Measurements from ENCODE around the gene BTBD3.

BTBD3 gene

GRCh38 chr20:11917663-11918062, at the start of gene BTBD3:
TSS of gene BTBD3 (plus strand) at chr20:11917893. CDS start at chr20:11918276, 383 bp downstream.
- DNase-seq (ENCODE audit: low read depth in 2 of 2, low spot score in 1 of 2) = no peak

- no peak for DNase-seq (ENCODE audit: low read depth in 2 of 2, low spot score in 1 of 2)
Observed at GRCh38 chr20:11869641-11870040, 48.1 kb upstream of the BTBD3 start.

GRCh38 chr20:11870411-11870810, 47.3 kb upstream of the BTBD3 start:
- no peak for DNase-seq (ENCODE audit: low read depth in 2 of 2, low spot score in 1 of 2)

GRCh38 chr20:11876555-11876954, 41.1 kb upstream of the BTBD3 start:
- no peak for DNase-seq (ENCODE audit: low read depth in 2 of 2, low spot score in 1 of 2)

- DNase-seq (ENCODE audit: low read depth in 2 of 2, low spot score in 1 of 2) = no peak
Observed at GRCh38 chr20:11880680-11881079, 37.0 kb upstream of the BTBD3 start.

GRCh38 chr20:11881449-11881848, 36.2 kb upstream of the BTBD3 start:
- no peak for DNase-seq (ENCODE audit: low read depth in 2 of 2, low spot score in 1 of 2)

GRCh38 chr20:11882651-11883050, 35.0 kb upstream of the BTBD3 start:
- no peak for DNase-seq (ENCODE audit: low read depth in 2 of 2, low spot score in 1 of 2)

GRCh38 chr20:11888648-11889047, 29.0 kb upstream of the BTBD3 start:
- DNase-seq (ENCODE audit: low read depth in 2 of 2, low spot score in 1 of 2) = no peak

GRCh38 chr20:11890331-11891076, 27.2 kb upstream of the BTBD3 start:
- DNase-seq (ENCODE audit: low read depth in 2 of 2, low spot score in 1 of 2) = no peak

GRCh38 chr20:11891077-11891775, 26.5 kb upstream of the BTBD3 start:
- DNase-seq (ENCODE audit: low read depth in 2 of 2, low spot score in 1 of 2) = no peak

GRCh38 chr20:11891776-11892545, 25.7 kb upstream of the BTBD3 start:
- no peak for DNase-seq (ENCODE audit: low read depth in 2 of 2, low spot score in 1 of 2)

GRCh38 chr20:11894062-11894461, 23.6 kb upstream of the BTBD3 start:
- DNase-seq (ENCODE audit: low read depth in 2 of 2, low spot score in 1 of 2) = no peak

GRCh38 chr20:11895861-11896387, 21.8 kb upstream of the BTBD3 start:
- no peak for DNase-seq (ENCODE audit: low read depth in 2 of 2, low spot score in 1 of 2)

GRCh38 chr20:11901127-11901526, 16.6 kb upstream of the BTBD3 start:
- no peak for DNase-seq (ENCODE audit: low read depth in 2 of 2, low spot score in 1 of 2)

GRCh38 chr20:11902285-11902697, 15.4 kb upstream of the BTBD3 start:
- DNase-seq (ENCODE audit: low read depth in 2 of 2, low spot score in 1 of 2) = no peak

- DNase-seq (ENCODE audit: low read depth in 2 of 2, low spot score in 1 of 2) = no peak
Observed at GRCh38 chr20:11905460-11906179, 12.1 kb upstream of the BTBD3 start.

- no peak for DNase-seq (ENCODE audit: low read depth in 2 of 2, low spot score in 1 of 2)
Observed at GRCh38 chr20:11906626-11907480, 10.8 kb upstream of the BTBD3 start.

GRCh38 chr20:11907621-11908020, 10.1 kb upstream of the BTBD3 start:
- DNase-seq (ENCODE audit: low read depth in 2 of 2, low spot score in 1 of 2) = no peak

GRCh38 chr20:11912013-11912658, 5.6 kb upstream of the BTBD3 start:
- DNase-seq (ENCODE audit: low read depth in 2 of 2, low spot score in 1 of 2) = no peak
